Measurements from ENCODE around the gene CAPN1. TPM values are rescaled to one million over a fixed set of nuclear protein-coding genes. Genes with fewer than 3 reads are reported as not detected.

The CAPN1 gene
- total and polyA plus RNA-seq, 9 of the 15 experiments (the other 6 are each of a cell fraction or from before 2014, with no cell fraction given) = 3.5 to 199 (median 61.6) TPM

DNA sequence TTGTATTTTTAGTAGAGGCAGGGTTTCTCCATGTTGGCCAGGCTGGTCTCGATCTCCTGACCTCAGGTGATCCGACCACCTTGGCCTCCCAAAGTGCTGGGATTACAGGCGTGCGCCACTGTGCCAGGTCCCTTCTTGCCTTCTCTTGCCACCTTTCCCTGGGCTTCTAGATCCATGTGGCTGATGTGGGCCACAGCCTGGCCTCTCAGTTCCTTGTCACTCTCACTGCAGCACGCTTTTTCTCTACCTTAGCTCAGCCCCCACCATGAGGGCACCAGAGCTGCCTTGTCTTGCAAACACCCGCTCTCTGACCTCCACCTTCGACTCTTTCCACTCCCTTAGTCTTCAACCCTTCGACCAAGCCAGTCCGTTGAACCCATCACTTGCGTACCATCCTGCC, 7.5 kb downstream of the CAPN1 start:
- Histone ChIP-seq H3K9me3 (replicated peaks; ENCODE audit: control insufficient read depth, insufficient read depth, low read depth, low read length) (no peaks in the 10 kb centered on the region), H3K27ac (ENCODE audit: extremely low read depth, low read depth, low read length) (no peak overlapping the region), H3K4me3 (no peak overlapping the region), H3K9ac (ENCODE audit: insufficient read depth in 1 of 2, low read depth in 2 of 2, low read length in 2 of 2) (no peak overlapping the region), H2AFZ (ENCODE audit: low read depth, low read length) (no peak overlapping the region), H3K9me1 (ENCODE audit: control insufficient read depth, insufficient read depth, low read length) (peaks cover 3% of the 10 kb centered on the region), H3K36me3 (ENCODE audit: control insufficient read depth, insufficient read depth, low read length) (peaks cover 86% of the 10 kb centered on the region), H3K79me2 (ENCODE audit: control insufficient read depth, insufficient read depth, low read length) (0 out of 3 replicates have a peak, but pooled peaks cover 5% of the 10 kb centered on the region), H3K4me2 (ENCODE audit: insufficient read depth, low read length) (no peak overlapping the region), H3K4me1 (replicated peaks in 1 of 2; ENCODE audit: control insufficient read depth in 2 of 2, insufficient read depth in 2 of 2, low read length in 2 of 2) (peaks cover 0 to 24% of the 10 kb centered on the region in 2 experiments; a peak in 2 of 5 replicates), H3K27me3 (ENCODE audit: control insufficient read depth in 2 of 2, insufficient read depth in 2 of 2, low read length in 2 of 2) (no peaks in the 10 kb centered on the region), H4K20me1 (replicated peaks; ENCODE audit: control insufficient read depth, insufficient read depth, low read length) (no peaks in the 10 kb centered on the region)
- intact Hi-C loops (cut with micrococcal nuclease) (no loop called here), in situ Hi-C loops (cut with MboI) (no loop called here)
- TF ChIP-seq U2AF1 (optimal IDR thresholded peaks at IDR 0.05; ENCODE audit: low read depth, low read length) (no peak), SAFB2 (IDR thresholded peaks at IDR 0.05; ENCODE audit: borderline replicate concordance, low read depth, low read length, severe bottlenecking) (no peak)
- ChIA-PET CTCF (ENCODE audit: low intra/inter-chr PET ratio) (no interaction called here), POLR2A (interaction anchor here (0.8 kb wide), 1 partner anchor 17 kb away, joined by 4 read pairs; no protein-coding TSS in a partner anchor)
- ATAC-seq (no peak), FAIRE-seq (no peak), DNase-seq (ENCODE audit: extremely low read depth in 1 of 4, low spot score in 3 of 4) (no peak)
- WGBS (ENCODE audit: insufficient coverage, low coverage, missing lambda C conversion rate) = 90% methylated on average over 10 of the region's 10 CpGs
- BruUV-seq (replicated peaks) = no TSS peak

DNA sequence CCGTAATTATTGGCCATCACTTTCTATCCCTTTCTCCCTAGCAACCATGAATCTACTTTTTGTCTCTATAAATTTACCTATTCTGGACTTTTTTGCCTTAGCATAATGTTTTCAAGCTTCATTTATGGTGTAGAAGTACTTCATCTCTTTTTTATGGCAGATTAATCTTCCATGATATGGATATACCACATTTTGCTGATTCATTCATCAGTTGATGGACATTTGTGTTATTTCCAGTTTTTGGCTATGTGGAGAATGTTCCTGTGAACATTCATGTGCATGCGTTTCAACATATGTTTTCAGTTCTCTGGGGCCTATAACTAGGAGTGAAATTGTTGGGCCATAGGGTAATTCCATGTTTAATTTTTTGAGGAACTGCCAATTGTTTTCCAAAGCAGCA, 12.8 kb downstream of the CAPN1 start:
- WGBS (ENCODE audit: insufficient coverage, low coverage, missing lambda C conversion rate) = 86% methylated on average over 2 of the region's 2 CpGs
- ATAC-seq (no peak), FAIRE-seq (no peak), DNase-seq (ENCODE audit: extremely low read depth in 1 of 4, low spot score in 3 of 4) (no peak)
- Histone ChIP-seq H3K27ac (ENCODE audit: extremely low read depth, low read depth, low read length) (no peak overlapping the region), H3K4me1 (replicated peaks in 1 of 2; ENCODE audit: control insufficient read depth in 2 of 2, insufficient read depth in 2 of 2, low read length in 2 of 2) (no peaks in the 10 kb centered on the region), H3K9me1 (ENCODE audit: control insufficient read depth, insufficient read depth, low read length) (no peaks in the 10 kb centered on the region), H2AFZ (ENCODE audit: low read depth, low read length) (no peak overlapping the region), H3K36me3 (ENCODE audit: control insufficient read depth, insufficient read depth, low read length) (peaks cover 78% of the 10 kb centered on the region), H3K27me3 (ENCODE audit: control insufficient read depth in 2 of 2, insufficient read depth in 2 of 2, low read length in 2 of 2) (no peaks in the 10 kb centered on the region), H3K4me2 (ENCODE audit: insufficient read depth, low read length) (no peak overlapping the region), H3K9ac (ENCODE audit: insufficient read depth in 1 of 2, low read depth in 2 of 2, low read length in 2 of 2) (no peak overlapping the region), H3K79me2 (ENCODE audit: control insufficient read depth, insufficient read depth, low read length) (no peaks in the 10 kb centered on the region; the same call in 2 of the 3 replicates), H3K9me3 (replicated peaks; ENCODE audit: control insufficient read depth, insufficient read depth, low read depth, low read length) (no peaks in the 10 kb centered on the region; the same call in 1 of the 2 replicates), H3K4me3 (no peak overlapping the region), H4K20me1 (replicated peaks; ENCODE audit: control insufficient read depth, insufficient read depth, low read length) (no peaks in the 10 kb centered on the region)
- ChIA-PET POLR2A (no interaction called here), CTCF (ENCODE audit: low intra/inter-chr PET ratio) (no interaction called here)
- no TSS peak for BruUV-seq (replicated peaks)
- intact Hi-C loops (cut with micrococcal nuclease) (no loop called here), in situ Hi-C loops (cut with MboI) (no loop called here)
- TF ChIP-seq HDAC3 (IDR thresholded peaks at IDR 0.05; ENCODE audit: borderline replicate concordance, partially characterized antibody) (no peak), MAFG (tag; conservative IDR thresholded peaks at IDR 0.05) (peak; percentile 64), SP2 (IDR thresholded peaks at IDR 0.05; ENCODE audit: extremely low read depth, low read depth, low read length, poor library complexity, severe bottlenecking) (no peak), GATAD2A (IDR thresholded peaks at IDR 0.05) (no peak), HNRNPL (IDR thresholded peaks at IDR 0.05; ENCODE audit: low read depth, low read length) (no peak), ETS2 (tag; IDR thresholded peaks at IDR 0.05; ENCODE audit: borderline replicate concordance, poor library complexity, severe bottlenecking) (no peak), C11orf30 (IDR thresholded peaks at IDR 0.05; ENCODE audit: low read depth) (peak; percentile 56), ETV1 (tag; conservative IDR thresholded peaks at IDR 0.05; ENCODE audit: low read depth) (no peak), CHD2 (IDR thresholded peaks at IDR 0.05; ENCODE audit: low read depth, low read length) (no peak), MAFF (IDR thresholded peaks at IDR 0.05; ENCODE audit: low read length) (peak; percentile 33; the same call in 1 of the 2 replicates), SETDB1 (IDR thresholded peaks at IDR 0.05; ENCODE audit: low read length) (no peak)
- TF ChIP-seq, protein P1, sequence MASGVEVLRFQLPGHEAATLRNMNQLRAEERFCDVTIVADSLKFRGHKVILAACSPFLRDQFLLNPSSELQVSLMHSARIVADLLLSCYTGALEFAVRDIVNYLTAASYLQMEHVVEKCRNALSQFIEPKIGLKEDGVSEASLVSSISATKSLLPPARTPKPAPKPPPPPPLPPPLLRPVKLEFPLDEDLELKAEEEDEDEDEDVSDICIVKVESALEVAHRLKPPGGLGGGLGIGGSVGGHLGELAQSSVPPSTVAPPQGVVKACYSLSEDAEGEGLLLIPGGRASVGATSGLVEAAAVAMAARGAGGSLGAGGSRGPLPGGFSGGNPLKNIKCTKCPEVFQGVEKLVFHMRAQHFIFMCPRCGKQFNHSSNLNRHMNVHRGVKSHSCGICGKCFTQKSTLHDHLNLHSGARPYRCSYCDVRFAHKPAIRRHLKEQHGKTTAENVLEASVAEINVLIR (CRISPR knock-in tag; IDR thresholded peaks at IDR 0.05) = no peak
- TF ChIP-seq, protein P2, sequence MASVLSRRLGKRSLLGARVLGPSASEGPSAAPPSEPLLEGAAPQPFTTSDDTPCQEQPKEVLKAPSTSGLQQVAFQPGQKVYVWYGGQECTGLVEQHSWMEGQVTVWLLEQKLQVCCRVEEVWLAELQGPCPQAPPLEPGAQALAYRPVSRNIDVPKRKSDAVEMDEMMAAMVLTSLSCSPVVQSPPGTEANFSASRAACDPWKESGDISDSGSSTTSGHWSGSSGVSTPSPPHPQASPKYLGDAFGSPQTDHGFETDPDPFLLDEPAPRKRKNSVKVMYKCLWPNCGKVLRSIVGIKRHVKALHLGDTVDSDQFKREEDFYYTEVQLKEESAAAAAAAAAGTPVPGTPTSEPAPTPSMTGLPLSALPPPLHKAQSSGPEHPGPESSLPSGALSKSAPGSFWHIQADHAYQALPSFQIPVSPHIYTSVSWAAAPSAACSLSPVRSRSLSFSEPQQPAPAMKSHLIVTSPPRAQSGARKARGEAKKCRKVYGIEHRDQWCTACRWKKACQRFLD (CRISPR knock-in tag; IDR thresholded peaks at IDR 0.05) = no peak

Measured in K562 (cell line).